HG03175 (cell line): ENCODE measurements around the gene METRN.
"Not testable (repeated sequence)": the region's sequence is repeated elsewhere in the genome, so short reads cannot be mapped to it uniquely, and the experiment has no call there.

Source experiments
- ATAC-seq: cut with Tn5 transposase; IDR thresholded peaks from one replicate; pipeline ENCODE4 v1.9.1; 2021; ENCODE audit warnings: mild to moderate bottlenecking, moderate library complexity; ENCODE audit not compliant: unreplicated experiment

METRN gene

DNA sequence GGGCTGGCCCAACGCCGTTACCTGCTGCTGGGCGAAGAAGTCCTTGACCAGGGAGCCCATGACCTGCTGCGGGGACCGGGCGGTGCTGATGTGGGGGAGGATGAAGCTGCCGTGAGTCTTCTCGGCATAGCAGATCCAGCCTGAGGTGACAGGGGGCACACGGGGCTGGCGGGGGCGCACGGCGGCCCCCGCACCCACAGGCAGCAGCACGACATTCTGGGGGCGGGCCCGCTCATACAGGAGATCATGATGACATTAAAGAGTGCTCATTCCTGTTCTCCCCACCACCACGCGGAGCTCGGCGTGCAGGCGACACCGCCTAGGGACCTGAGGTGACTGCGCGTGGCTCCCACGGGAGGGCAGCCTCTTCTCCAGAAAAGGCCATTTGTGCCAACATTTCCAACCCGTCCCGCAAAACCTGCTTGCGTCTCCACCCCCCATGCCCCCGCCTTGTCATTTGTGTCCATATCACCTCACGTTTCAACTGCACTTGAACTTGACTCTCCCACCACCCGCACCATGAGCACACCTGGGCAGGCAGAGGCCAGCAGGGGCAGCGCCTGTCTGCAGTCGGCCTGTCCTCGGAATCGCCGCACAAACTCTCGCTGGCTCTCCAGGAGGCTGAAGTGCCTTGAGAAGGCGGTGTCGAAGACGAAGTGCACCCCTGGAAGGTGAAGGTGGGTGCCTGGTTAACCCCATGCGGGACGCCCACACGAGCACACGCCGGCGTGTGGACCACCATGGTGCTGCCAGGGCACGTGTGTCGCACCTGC, 19.5 kb downstream of the METRN start:
- ATAC-seq = no peak

- no peak for ATAC-seq
Measured at GRCh38 chr16:734981-735881, 20.3 kb downstream of the METRN start.

DNA sequence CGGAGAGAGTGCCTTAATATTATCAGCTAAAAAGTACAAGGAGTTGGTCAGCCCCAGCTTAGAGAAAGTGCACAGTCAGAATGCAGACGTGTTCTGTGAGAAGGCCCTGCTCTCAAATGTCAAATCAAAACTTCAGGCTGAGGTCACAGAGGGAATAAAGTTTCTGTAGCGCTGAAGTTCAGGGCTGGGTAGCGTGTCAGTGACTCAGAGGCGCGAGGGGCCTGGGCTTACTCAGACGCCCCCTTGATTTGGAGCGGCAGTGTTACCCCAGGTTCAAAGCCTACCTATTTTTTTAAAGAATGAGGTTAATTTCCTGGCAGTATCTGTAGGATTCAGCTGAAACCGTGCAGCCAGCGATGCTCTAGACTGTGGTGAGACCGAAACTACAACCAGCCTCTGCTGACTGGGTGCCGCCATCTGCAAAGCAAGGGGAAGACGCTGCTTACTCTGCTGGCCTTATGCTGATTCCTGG, 21.1 kb downstream of the METRN start:
- no peak for ATAC-seq

GRCh38 chr16:736936-737481, 22.1 kb downstream of the METRN start:
- no peak for ATAC-seq

DNA sequence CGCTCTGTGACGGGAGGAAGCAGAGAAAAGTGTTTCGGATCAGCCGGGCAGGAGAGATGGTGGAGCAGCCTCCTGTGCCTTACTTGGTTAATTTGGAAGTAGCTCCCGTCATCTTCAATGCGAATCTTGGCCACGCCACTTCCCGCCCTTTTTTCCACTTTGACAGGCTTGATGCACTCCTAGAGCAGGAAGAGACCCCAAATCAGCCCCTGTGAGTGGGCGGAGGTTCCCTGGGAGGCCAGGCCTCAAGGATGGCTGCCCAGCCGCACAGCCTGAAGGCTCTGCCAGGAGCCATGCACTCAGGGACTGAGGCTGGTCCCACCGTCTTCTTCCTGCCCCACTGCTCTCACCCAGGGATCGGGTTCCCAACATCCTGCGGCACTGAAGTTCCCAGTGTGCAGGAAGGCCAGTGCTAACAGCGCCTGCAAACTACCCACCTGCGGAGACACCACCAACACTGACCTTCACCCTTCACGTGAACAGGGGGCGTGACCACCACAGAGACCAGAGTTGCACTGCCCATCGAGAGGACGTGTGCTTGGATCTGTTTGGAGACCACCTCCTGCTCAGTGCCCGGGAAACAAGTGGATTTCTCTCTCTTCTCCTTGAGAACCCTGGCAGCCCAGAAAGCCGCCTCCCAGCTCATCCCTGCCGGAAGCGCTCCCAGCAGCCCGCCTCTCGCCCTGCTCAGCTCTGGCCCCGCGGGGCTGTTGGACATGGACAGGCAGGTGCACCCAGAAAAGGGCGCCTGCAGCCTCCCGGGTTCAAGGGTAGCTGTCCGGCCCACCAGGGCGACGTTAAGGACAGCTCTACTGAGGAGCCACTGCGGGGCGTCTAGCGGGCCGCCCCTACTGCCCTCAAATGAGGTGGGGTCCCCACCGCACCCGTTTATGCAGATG, 24.9 kb downstream of the METRN start:
- no peak for ATAC-seq

DNA sequence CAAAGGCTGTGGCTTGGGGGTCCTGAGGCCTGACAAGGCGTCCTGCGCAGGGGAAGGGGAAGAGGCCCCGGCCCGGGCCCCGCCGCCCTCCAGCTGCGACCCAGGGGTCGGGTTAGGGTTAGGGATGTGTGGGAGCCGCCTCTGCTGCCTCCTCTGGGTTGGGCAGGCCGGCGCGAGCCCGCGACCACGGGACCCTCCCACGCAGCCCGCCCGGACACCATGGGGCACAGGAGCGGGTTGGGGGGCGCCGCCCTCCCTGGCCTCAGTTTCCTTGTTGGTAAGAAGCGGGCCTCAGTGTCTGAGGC, 25.5 kb downstream of the METRN start:
- peak; percentile 14 for ATAC-seq

GRCh38 chr16:740764-741505, 26.0 kb downstream of the METRN start, which contains the start of gene CIAO3:
TSS of gene CIAO3 (minus strand) at chr16:740997. CDS start at chr16:740985, 12 bp downstream.
- ATAC-seq = peak; percentile 68

DNA sequence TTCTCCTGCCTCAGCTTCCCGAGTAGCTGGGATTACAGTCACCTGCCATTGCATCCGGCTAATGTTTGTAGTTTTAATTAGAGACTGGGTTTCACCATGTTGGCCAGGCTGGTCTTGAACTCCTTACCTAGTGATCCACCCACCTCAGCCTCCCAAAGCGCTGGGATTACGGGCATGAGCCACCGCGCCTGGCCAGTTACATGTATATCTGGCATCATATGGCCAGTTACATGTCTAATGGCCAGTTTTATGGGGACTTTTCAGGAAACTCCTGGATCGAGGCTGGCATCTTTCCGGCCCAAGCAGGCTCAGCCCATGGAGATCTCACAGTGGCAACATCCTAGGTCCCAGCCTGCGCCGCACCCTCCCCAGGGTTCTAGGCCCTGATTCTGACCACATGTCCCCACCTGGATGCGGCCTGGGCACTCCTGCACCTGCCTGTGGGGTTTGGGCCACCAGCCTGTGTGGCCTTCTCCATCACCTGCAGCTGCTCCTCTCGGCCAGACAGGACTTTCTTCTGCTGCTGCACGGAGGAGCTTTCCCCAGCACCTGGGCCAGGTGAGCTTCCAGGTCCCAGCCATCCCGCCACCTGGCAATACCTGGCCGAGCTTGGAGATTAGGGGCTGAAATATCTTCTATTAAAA, 27.2 kb downstream of the METRN start:
- ATAC-seq = no peak

- ATAC-seq = not testable (repeated sequence)
Measured at GRCh38 chr16:742894-743293, 28.0 kb downstream of the METRN start.

GRCh38 chr16:743794-744500, 29.0 kb downstream of the METRN start:
- no peak for ATAC-seq

DNA sequence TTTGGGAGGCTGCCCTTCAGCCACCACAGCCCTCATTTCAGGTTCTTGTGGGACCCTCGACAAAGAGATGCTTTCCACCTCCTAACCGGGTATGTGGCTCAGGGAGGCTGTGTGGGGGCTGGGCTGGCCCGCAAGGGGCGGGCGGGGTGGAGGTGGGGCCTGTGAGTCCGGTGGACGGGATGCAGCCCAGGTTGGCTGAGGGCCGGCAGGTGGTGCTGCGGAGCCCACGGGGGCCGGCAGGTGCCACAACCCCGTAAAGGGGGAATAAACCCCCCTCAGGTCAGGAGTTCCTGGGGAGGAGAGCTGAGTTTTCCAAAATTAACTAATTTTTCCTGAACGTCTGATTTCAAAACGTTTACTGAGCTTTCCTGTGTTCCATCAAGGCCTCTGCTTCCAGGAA, 30.8 kb downstream of the METRN start:
- no peak for ATAC-seq

DNA sequence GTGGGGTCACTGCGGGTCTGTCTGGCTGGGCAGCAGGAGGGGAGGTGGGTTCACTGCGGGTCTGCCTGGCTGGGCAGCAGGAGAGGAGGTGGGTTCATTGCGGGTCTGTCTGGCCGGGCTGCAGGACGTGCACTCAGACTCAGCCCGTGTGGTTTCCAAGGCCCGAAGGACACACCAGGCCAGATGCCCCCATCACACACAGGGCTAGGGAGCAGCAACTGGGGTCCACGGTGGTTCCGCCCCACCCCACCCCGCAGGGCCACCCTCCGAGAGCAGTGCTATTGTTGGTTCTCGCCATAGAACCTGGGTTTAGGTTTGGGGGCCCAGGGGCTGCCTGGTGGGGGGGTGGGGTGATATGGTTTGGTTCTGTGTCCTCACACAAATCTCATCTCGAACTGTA, 31.7 kb downstream of the METRN start:
- ATAC-seq = no peak

- no peak for ATAC-seq
Measured at GRCh38 chr16:747978-748746, 33.2 kb downstream of the METRN start.

- no peak for ATAC-seq
Measured at GRCh38 chr16:749010-749409, 34.1 kb downstream of the METRN start.

DNA sequence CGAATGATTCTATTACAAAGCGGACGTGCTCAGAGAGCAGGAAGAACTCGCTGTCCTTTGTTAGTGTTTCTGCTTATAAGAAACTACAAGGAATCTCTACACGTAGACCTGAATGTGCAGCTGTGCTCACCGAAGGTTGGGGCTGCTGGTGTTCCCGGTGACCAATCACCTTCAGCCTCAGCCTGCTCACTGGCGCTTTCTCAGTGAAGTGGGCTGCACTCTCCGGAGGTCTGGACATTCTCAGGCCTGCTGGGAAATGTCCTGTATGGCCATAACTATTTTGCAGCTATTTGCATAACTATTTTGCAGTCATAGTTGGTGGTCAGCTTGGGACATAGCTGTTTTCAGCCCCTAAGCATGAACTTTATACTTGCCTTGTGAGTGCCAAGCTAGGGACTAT, 35.6 kb downstream of the METRN start:
- no peak for ATAC-seq

DNA sequence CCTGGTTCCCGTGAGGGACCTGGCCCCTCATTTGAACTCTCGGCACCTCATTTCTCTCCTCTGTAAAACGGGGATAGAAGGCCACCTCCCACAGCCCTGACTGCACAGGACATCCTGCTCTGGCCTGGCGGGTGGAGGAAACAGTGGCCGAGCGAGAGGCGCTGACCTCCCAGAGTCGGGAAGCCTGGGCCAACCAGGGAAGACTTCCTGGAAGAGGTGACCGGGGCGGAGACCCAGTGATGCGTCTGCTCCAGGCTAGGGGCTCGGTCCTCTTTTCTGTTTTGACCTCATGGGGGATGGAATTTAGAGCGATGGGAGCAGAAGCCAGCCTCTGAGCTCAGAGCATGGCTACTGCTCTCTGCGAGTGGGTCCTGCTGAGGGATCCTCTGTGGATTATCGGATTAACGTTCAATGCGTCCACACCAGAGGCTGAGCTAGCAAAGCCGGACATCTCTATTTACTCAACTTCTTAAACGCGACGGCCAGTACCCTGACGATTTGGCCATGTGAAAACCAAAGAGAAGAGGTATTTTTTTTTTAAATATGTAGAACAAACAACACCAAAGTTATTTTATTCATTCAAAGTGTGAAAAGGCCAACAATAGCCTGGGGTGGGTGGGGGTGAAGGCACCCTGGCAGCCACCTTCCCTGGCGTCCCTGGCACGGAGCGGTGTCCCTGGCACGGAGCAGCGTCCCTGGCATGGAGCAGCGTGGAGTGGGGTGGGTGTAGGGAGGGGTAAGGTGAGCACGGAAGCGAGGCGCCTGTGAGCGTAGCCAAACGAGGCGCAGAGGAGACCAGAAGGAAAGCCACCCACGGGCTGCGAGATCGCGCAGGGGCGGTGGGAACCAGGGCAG, 36.5 kb downstream of the METRN start:
- ATAC-seq = no peak

GRCh38 chr16:752007-752312, 37.0 kb downstream of the METRN start:
- ATAC-seq = no peak
